HCT116 (cell line): ENCODE measurements around the gene GRIK2.

Experiments used
- CBX3 ChIP-seq: IDR thresholded peaks from 2 replicates; pipeline ENCODE4 v1.6.1; 2012; ENCODE audit warnings: low read depth
- CEBPB ChIP-seq: IDR thresholded peaks from 2 replicates; pipeline ENCODE4 v1.6.1; 2012; ENCODE audit warnings: low read depth
- EZH2 ChIP-seq: fragments of 200-600 bp; sonication (generic); IDR thresholded peaks from 2 replicates; pipeline ENCODE4 v1.6.1; 2017; ENCODE audit warnings: antibody characterized with exemption, mixed run types
- SRF ChIP-seq: IDR thresholded peaks from 2 replicates; pipeline ENCODE4 v1.6.1; 2012; ENCODE audit warnings: low read depth
- ZNF274 ChIP-seq: fragments of 200-500 bp; sonication (Bioruptor generic); IDR thresholded peaks from 2 replicates; pipeline ENCODE4 v1.6.1; 2014; ENCODE audit warnings: mild to moderate bottlenecking, low read depth, low read length, inconsistent platforms
- TF ChIP-seq, protein P1 (sequence below), 3 experiments: fragments of 200-600 bp in 1 of 3; sonication (generic) in 1 of 3; IDR thresholded peaks in 2 of 3; conservative IDR thresholded peaks in 1 of 3; 2 replicates each; pipeline ENCODE4 v1.5.1; 2012 to 2017; ENCODE audit warnings: low read depth in 2 of 3, low read length in 2 of 3, antibody characterized with exemption in 1 of 3, borderline replicate concordance in 1 of 3, control low read depth in 1 of 3, mild to moderate bottlenecking in 1 of 3, mixed read lengths in 1 of 3, mixed run types in 1 of 3, moderate library complexity in 1 of 3; ENCODE audit not compliant: insufficient read depth in 1 of 3
- TF ChIP-seq, protein P2 (sequence below): IDR thresholded peaks from 2 replicates; pipeline ENCODE4 v1.6.1; 2012; ENCODE audit warnings: low read depth

DNA sequence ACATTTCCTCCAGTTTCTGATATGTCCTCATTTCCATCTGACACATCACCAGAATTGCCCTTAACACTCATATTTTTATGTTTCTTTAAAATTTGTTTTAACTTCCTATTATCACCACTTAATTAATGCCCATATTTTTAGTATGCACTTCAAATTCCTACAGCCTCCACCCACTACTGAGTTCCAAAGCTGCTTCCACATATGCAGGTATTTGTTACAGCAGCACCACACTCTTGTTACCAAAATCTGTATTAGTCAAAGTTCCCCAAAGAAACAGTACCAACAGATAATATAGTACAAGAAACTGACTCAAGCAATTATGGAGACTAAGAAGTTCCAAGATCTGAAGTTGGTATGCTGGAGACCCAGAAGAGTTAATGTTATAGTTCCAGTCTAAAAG, 340.4 kb downstream of the GRIK2 start:
- TF ChIP-seq ZNF274, result no peak
- TF ChIP-seq, protein P1, sequence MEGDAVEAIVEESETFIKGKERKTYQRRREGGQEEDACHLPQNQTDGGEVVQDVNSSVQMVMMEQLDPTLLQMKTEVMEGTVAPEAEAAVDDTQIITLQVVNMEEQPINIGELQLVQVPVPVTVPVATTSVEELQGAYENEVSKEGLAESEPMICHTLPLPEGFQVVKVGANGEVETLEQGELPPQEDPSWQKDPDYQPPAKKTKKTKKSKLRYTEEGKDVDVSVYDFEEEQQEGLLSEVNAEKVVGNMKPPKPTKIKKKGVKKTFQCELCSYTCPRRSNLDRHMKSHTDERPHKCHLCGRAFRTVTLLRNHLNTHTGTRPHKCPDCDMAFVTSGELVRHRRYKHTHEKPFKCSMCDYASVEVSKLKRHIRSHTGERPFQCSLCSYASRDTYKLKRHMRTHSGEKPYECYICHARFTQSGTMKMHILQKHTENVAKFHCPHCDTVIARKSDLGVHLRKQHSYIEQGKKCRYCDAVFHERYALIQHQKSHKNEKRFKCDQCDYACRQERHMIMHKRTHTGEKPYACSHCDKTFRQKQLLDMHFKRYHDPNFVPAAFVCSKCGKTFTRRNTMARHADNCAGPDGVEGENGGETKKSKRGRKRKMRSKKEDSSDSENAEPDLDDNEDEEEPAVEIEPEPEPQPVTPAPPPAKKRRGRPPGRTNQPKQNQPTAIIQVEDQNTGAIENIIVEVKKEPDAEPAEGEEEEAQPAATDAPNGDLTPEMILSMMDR (IDR thresholded peaks at IDR 0.05 in 2 of 3, conservative IDR thresholded peaks at IDR 0.05 in 1 of 3; ENCODE audit: borderline replicate concordance in 1 of 3, insufficient read depth in 1 of 3, low read depth in 2 of 3, low read length in 2 of 3), result no peak
- TF ChIP-seq CEBPB, result no peak
- TF ChIP-seq CBX3, result no peak
- TF ChIP-seq EZH2, result no peak
- TF ChIP-seq SRF, result no peak
- TF ChIP-seq, protein P2, sequence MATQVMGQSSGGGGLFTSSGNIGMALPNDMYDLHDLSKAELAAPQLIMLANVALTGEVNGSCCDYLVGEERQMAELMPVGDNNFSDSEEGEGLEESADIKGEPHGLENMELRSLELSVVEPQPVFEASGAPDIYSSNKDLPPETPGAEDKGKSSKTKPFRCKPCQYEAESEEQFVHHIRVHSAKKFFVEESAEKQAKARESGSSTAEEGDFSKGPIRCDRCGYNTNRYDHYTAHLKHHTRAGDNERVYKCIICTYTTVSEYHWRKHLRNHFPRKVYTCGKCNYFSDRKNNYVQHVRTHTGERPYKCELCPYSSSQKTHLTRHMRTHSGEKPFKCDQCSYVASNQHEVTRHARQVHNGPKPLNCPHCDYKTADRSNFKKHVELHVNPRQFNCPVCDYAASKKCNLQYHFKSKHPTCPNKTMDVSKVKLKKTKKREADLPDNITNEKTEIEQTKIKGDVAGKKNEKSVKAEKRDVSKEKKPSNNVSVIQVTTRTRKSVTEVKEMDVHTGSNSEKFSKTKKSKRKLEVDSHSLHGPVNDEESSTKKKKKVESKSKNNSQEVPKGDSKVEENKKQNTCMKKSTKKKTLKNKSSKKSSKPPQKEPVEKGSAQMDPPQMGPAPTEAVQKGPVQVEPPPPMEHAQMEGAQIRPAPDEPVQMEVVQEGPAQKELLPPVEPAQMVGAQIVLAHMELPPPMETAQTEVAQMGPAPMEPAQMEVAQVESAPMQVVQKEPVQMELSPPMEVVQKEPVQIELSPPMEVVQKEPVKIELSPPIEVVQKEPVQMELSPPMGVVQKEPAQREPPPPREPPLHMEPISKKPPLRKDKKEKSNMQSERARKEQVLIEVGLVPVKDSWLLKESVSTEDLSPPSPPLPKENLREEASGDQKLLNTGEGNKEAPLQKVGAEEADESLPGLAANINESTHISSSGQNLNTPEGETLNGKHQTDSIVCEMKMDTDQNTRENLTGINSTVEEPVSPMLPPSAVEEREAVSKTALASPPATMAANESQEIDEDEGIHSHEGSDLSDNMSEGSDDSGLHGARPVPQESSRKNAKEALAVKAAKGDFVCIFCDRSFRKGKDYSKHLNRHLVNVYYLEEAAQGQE, result no peak
